ENCODE measurements around the gene TM4SF1.
"Not testable (repeated sequence)": the region's sequence is repeated elsewhere in the genome, so short reads cannot be mapped to it uniquely, and the experiment has no call there.

Gene TM4SF1

DNA sequence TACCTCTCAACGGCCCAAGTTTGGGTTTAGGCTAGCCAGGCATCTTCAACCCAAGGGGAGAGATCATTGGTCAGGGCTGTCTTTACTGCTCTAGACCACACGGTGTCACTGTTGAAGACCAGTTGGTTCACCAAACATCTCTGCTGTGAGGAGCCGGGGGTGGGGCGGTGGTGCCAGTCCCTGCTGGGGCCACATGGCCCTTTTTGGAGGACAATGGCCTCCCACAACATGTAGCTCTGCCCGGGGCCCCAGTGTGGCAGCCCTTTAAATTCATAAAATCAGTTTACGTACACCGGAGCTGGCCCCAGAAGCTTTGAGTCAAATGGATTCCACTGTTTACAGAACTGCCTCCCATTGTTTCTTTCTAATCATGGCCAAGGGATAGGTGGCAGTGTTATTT, 24.9 kb downstream of the TM4SF1 start:
- in situ Hi-C loops (cut with MboI; ENCODE audit: low sequenced_read_pairs): no loop called here

DNA sequence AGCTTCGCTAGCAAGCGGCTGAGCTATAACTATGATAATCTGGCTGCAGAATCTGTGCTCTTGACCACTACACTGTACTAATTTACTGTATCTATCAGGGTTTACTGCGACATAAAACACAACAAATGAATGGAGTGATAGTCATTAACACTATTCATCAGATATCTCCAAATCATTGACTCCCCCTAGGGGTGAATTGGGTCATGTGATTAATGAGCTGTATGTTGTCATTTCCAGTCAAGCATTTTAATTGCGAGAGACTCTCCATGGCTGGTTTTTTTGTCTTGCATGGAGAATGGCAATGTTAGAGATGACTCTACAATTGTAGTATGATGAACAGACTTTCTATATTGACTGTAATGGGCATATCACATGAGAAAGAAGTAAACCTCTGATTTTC, 33.5 kb downstream of the TM4SF1 start:
- in situ Hi-C loops (cut with MboI; ENCODE audit: low sequenced_read_pairs): no loop called here

DNA sequence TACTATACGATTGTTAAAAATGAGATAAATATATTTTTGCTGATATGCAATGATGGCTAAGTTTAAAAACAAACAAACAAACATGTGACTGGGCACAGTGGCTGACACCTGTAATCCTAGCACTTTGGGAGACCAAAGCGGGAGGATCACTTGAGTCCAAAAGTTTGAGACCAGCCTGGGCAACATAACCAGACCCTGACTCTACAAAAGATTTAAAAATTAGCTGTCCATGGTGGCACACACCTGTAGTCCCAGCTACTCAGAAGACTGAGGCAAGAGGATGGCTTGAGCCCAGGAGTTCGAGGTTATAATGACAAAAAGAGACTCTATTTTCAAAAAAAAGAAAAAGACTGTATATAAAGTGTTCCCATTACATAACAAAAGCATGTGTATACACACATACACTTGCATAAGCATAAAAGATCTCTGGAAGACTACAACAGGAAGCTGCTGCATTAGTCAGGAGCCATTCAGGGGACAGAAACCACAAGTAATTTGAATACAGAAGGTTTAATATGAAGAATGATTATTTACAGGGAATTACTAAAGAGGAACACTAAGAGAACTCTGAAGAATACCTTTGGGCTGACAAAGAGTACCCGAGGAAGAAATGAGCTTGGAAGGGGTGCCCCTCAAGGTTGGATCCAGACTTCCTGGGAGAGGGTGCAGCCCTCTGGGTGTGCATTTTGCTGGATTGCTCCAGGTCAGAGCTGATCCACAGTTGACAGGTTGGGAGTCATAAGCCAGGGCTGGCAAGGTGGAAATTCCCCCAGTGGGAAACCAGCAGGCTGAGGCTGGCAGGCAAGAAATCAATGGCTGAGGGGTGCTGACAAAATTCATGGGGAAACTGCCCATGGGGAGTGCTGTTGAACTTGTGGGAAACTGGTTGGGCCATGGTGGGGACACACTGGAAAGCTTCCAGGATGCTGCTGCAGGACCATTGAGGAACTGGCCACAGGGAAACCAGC, 34.8 kb downstream of the TM4SF1 start:
- in situ Hi-C loops (cut with MboI; ENCODE audit: low sequenced_read_pairs): no loop called here

DNA sequence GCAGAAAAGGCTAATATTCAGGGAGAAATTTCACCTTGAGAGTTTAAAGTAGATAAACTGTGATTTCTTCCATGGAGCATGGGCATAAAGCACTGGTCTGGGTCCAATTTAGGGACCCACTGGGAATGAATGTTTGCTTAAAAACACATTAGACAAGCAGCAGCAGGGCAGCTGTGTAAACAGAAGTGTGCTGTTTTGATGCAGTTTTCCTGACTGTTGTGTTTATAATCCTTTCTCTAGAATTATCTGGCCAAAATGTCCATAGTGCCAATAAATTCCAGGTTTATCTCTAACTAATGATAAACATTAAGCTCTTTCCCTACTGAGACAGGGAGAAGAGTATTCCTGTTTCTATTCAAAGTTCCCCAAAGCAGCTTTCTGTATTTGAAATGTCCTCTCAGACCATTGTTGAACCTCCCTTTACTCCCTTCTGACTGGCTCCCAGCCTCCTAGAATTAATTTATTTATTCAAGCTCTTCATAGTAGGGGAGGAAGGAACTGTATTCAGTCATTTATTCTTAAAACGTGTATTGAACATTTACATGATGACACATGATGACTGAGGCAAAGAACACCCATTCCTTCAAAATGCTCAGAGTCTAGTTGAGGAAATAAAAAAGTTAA, 37.0 kb downstream of the TM4SF1 start:
- in situ Hi-C loops (cut with MboI; ENCODE audit: low sequenced_read_pairs): no loop called here

DNA sequence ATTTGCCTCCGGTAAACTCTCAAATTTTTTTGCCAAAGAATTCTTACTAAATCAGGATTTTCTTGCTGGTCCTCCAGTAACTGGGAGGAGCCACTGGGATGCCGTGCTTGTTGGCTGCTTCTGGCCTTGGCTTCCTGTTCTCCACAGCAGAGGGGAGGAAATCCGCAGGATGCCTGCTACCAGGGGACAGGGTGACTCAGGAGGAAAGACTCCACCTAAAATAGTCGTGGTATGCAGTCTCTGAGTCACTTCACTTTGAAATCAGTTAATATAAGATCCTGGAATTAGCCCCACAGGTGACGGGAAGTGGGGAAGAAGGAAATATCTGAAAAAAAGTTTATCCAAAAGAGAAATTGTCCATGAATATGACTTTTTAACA, 37.5 kb downstream of the TM4SF1 start:
- in situ Hi-C loops (cut with MboI; ENCODE audit: low sequenced_read_pairs): no loop called here

DNA sequence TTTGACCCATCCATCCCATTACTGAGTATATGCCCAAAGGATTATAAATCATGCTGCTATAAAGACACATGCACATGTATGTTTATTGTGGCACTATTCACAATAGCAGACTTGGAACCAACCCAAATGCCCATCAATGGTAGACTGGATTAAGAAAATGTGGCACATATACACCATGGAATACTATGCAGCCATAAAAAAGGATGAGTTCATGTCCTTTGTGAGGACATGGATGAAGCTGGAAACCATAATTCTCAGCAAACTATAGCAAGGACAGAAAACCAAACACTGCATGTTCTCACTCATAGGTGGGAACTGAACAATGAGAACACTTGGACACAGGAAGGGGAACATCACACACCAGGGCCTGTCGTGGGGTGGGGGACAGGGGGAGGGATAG, 40.0 kb downstream of the TM4SF1 start:
- in situ Hi-C loops (cut with MboI; ENCODE audit: low sequenced_read_pairs): not testable (repeated sequence)

DNA sequence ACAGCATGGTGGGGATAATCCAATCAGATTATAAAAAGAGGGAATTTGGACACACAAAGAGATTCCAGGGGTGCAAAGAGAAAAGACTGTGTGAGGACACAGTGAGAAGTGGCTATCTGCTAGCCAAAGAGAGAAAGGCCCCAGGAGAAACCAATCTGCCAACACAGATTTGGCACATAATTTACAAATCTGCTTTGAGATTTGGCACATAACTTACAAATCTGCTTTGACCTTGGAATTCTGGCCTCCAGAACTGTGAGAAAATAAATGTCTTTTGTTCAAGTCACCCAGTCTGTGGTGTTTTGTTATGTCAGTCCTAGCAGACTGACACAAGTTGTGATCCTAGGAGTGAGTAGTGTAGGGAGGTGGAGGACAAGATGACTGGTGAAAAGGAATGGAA, 40.5 kb downstream of the TM4SF1 start:
- in situ Hi-C loops (cut with MboI; ENCODE audit: low sequenced_read_pairs): no loop called here

DNA sequence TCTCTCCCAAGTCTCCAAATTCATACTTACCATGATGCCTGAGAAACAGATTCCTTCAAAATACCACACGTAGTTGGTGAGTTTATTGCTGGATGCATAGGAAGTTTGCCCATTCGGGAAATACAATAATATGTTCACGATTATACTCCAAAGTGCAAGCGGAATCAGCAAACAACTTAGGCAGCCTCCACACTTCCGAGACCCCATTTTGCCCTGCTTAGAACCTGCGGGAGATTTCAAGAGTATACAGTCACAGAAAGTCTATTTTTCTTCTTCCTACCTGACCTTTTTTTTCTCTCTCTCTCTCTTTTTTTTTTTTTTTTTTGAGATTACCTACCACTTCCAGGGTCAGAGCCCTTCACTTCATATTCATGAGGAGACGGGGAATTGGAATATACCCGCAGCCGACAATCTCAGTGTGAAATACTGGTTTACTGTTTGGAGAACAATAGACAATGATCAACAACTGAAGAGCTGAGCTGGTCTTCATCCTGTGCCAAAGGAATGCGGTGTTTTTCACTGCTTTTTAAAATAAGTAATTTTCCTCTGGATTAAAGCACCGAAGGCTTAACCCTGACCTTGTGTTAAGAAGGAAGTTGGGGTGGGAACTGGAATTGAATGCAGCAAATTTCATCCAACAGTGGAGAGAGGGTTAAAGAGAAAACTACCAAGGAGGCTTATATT, 44.1 kb downstream of the TM4SF1 start, which contains the start of gene TM4SF18:
Gene TM4SF18, minus strand, starts transcription at position 461 of the 684 bp plus-strand sequence. Its CDS starts 254 bp downstream, at position 207.
- in situ Hi-C loops (cut with MboI; ENCODE audit: low sequenced_read_pairs): no loop called here

DNA sequence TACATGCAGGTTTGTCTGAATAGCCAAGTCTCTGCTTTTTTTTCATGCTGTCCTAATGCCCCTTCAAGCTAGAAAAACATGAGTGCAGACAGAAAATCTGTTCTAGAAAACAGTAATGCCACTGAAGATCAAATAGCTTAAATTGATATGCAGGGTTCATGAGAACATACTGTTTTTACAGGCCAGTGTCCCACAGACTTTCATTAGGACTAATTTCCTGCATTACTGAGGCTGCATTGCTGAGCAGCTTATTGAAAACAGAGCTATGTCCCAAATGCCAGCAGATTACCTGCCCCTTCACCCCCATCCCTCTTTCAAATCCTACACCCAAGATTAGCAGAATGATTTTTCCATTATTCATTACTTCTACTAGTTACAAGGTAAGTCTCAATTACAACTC, 44.7 kb downstream of the TM4SF1 start:
- in situ Hi-C loops (cut with MboI; ENCODE audit: low sequenced_read_pairs): no loop called here

DNA sequence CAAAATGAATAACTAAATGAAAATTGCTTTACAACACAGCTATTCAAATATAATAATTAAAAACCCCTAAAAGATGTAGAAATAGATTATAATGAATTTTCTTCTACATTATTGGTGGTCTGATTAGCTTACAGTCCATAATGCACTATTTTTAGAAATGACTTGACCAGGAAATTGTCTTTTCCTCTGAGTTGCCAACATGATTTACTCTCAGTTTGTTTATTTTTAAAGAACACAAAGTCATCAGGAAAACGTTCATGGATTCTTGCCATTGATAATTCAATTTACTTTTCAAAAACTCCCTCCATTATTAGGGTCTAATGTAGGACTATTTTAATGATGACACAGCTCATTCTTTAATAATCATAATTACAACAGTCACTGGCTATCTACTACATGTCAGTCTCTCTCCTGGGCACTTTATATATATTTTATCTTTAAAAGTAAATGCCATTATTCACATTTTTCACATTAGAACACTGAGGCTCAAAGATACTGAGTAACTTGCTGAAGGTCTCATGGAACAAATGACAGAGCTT, 45.2 kb downstream of the TM4SF1 start:
- in situ Hi-C loops (cut with MboI; ENCODE audit: low sequenced_read_pairs): no loop called here

DNA sequence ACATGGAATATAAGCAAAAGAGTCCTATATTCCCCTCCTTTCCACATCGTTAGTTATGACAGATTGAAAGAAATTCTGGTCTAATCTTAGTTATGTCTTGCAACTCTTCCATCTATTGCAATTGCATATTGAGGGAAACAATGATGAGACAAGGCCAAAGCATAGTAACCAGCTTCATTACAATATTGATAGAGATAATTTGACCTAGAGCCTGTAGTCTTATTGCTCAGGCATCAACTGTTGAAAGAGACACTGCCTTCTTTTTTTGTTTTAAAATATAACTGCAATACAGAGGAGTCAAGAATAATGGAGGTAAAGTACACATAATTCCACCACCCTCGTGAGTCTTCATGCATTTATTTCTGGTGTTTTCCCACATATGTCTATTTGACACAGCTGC, 46.1 kb downstream of the TM4SF1 start:
- in situ Hi-C loops (cut with MboI; ENCODE audit: low sequenced_read_pairs): no loop called here

DNA sequence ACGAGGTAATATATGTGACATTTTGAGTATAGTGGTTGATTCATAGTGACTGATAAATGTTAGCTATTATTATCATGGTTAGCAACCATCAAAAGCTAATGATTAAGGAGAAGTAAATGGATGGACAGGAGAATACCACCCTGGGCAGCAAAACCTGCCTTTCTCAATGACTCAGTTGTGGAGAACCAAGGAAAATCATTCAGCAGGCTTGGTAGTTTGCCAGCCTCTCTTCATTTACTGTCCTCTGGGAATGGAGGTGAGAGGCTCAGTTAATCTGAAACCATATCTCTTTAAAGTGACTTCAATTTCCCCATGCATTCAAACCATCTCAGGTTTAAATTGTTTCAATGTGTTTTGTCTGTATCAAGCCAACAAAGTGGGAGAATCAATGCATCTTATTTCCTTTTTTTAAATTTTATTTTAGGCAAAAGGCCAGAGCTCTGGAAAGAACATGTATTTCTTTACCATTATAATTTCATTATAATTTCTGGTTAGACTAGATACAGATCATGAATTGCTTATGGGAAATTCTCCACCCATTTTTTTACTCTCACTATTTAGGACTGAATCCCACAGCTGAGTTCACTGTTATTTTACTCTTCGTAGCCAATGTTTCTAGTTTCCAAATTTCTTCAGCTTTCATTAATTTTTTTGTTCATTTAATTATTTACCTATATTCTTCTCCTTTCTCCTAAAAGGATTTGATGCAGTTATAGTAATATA, 46.7 kb downstream of the TM4SF1 start:
- in situ Hi-C loops (cut with MboI; ENCODE audit: low sequenced_read_pairs): no loop called here

DNA sequence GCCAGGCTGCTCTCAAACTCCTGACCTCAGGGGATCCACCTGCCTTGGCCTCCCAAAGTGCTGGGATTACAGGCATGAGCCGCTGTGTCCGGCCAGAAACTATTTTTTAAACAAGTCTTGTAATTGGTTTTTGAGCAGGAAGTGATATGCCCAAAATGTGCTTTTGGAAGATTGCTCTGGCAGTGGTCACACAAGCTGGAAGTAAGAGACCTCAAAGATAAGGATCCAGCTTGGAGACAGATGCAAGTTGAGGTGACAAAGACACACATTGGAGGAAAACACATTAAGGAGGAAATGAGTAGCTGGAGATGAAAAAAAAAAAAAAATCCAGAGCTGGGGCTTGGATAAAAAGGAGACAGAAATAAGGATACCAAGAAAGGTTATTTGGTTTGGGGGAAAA, 50.3 kb downstream of the TM4SF1 start:
- in situ Hi-C loops (cut with MboI; ENCODE audit: low sequenced_read_pairs): no loop called here

DNA sequence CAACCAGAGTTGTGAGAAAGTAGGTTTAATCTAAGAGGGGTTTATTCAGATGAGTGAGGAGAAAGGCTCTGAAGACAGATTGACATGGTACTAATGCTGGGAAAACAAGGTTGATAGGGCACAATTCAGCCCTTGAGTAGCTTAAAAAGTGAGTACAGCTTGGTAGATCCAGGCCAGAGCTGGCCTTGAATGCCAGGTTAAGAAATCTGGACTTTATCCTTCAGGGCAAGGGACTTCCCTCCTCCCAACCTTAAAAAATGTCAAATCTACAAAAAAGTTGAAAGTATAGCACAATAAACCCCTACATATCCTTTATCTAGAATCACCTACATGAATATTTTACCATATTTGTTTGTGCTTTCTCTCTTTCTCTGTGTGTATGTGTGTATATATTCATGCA, 51.9 kb downstream of the TM4SF1 start:
- in situ Hi-C loops (cut with MboI; ENCODE audit: low sequenced_read_pairs): no loop called here

DNA sequence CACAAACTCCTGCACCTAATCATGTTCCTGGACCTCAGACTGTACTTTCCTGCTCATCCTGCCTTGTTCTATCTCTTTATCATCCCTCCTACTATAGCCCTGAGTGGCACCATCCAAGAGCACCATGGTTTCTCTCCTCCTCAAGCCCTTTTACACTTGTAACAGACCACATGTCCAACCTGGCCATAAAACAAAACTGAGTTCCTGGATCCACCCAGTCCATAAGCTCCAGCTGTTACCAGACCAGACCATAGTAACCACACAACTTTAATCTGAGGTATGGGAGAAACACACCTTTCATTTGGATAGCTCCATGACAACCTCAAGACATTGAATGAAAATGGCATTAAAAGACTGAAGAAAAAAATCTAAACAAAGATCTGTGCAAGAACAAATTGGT, 53.1 kb downstream of the TM4SF1 start:
- in situ Hi-C loops (cut with MboI; ENCODE audit: low sequenced_read_pairs): no loop called here

DNA sequence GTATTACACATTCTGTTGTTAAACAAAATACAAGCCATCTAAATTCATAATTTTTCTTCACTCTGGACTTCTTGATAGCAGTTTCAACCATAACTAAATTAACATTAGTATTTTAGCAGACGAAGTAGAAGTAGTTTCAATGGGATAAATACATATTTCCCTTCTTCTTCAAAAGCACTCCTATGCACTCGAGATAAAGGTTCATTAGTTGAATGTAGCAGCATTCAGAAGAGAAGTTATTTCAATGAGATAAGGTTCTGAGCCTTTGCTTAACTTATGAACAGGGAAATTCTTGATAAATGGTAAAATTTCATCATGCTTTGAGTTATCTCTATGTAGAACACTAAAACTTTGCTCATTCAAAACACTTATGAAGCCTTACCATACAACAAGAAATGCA, 55.8 kb downstream of the TM4SF1 start:
- in situ Hi-C loops (cut with MboI; ENCODE audit: low sequenced_read_pairs): no loop called here

DNA sequence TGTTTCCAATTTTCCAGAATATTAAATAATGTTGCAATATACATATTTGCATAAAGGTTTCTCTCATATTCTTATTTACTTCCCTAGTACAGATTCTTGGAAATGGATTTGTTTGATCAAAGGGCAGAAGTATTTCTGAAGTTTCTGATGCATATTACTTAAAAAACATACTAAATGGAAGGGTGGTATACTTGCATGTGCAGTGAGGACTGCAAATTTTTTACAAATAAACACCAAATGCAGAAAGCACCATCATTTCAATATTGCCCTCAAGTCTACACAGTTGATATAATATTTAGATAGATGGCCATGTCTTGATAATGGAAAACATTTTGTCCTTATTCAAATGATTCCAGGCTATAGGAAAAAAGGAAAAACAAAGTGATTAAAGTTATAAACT, 56.3 kb downstream of the TM4SF1 start:
- in situ Hi-C loops (cut with MboI; ENCODE audit: low sequenced_read_pairs): no loop called here

DNA sequence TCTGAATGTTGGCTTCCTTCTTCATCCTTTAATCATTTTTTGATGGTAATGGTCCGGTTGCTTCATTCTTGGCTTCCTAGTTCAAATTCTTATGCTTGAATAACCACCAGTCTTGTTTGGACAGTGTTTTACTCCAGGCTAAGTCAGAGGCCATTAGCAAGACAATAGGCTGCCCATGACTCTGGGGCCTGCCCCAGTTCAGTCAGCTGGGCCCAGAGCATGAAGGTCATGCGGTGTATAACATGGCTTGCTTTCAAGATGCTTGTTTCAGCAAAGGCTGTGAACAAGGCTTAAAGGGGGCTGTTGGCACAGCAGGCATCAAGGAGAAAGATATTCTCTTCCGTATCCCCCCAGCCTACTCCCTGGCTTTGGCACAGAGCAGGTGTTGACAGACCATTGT, 57.7 kb downstream of the TM4SF1 start:
- in situ Hi-C loops (cut with MboI; ENCODE audit: low sequenced_read_pairs): no loop called here
